ENCODE results near the gene MACROD2. TPM values are rescaled to one million over a fixed set of nuclear protein-coding genes. Genes with fewer than 3 reads are reported as not detected.

Gene MACROD2
- total and polyA plus RNA-seq, 11 donors = 0.54 to 5.4 (median 2.4) TPM

DNA sequence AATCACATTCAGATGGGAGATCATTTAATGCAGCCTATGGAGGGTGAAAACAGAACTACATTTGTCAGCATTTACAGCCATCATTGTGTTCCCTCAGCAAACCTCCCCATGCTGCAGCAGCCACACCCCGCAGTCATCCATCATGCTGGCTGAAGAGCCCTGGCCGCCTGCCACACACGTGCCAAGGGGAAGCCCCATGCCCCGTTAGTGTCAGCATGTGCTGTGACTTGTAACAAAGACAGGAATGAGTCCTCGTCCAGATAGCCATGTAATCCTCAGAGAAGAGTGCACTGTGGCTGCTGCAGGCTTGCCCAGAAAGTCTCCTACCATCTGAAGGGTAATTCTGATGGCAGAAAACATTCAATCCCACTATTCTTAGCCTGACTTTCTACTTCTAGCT is 1480.2 kb downstream of the MACROD2 start:
- intact Hi-C loops (cut with DNase I) = no loop called here
- peak; percentile 37 to 84 (median 62) for ATAC-seq
- H3K36me3 ChIP-seq = no peaks in the 10 kb centered on the region
- no peak for TF ChIP-seq POLR2A (IDR thresholded peaks at IDR 0.05)
- TF ChIP-seq, protein P1, sequence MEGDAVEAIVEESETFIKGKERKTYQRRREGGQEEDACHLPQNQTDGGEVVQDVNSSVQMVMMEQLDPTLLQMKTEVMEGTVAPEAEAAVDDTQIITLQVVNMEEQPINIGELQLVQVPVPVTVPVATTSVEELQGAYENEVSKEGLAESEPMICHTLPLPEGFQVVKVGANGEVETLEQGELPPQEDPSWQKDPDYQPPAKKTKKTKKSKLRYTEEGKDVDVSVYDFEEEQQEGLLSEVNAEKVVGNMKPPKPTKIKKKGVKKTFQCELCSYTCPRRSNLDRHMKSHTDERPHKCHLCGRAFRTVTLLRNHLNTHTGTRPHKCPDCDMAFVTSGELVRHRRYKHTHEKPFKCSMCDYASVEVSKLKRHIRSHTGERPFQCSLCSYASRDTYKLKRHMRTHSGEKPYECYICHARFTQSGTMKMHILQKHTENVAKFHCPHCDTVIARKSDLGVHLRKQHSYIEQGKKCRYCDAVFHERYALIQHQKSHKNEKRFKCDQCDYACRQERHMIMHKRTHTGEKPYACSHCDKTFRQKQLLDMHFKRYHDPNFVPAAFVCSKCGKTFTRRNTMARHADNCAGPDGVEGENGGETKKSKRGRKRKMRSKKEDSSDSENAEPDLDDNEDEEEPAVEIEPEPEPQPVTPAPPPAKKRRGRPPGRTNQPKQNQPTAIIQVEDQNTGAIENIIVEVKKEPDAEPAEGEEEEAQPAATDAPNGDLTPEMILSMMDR (IDR thresholded peaks at IDR 0.05) = no peak
- no peaks in the 10 kb centered on the region for H3K27me3 ChIP-seq
- no peaks in the 10 kb centered on the region for H3K9me3 ChIP-seq
- no peak overlapping the region for H3K4me3 ChIP-seq
- H3K27ac ChIP-seq = no peak overlapping the region
- peak; percentile 21 to 66 (median 29) for DNase-seq
- 10 to 18% (median 15%) methylated on average over 4 to 5 of the region's 5 CpGs for WGBS, 4 donors
- peaks cover 0 to 6% (median 0%) of the 10 kb centered on the region in 12 donors for H3K4me1 ChIP-seq

DNA sequence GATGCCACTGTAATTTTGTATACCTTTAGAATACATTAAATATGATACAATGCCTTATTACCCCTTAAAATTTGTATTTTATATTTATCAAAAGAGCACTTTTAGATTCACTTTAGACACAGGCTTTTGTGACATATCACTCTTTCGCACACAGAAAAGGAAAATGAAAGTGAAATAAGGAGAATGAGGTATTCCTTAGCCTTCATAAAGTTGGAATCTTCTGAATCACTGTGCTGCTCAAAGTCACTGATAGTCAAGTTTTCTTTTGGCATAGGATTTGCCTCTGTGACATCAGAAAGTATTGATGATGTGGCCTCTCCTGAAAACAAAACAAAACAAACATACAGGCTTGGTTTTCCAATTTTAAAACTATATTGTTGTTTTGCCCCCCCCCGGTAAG is 1480.9 kb downstream of the MACROD2 start:
- WGBS, 4 donors = 80 to 84% (median 83%) methylated on average over 2 of the region's 2 CpGs
- intact Hi-C loops (cut with DNase I) = no loop called here
- Histone ChIP-seq H3K27ac (no peak overlapping the region), H3K27me3 (no peaks in the 10 kb centered on the region), H3K9me3 (no peaks in the 10 kb centered on the region), H3K4me1 (peaks cover 0 to 6% (median 0%) of the 10 kb centered on the region in 12 donors), H3K4me3 (no peak overlapping the region), H3K36me3 (no peaks in the 10 kb centered on the region)
- no peak for ATAC-seq
- no peak for DNase-seq
- no peak for TF ChIP-seq POLR2A (IDR thresholded peaks at IDR 0.05)
- TF ChIP-seq, protein P1 (IDR thresholded peaks at IDR 0.05) = no peak

DNA sequence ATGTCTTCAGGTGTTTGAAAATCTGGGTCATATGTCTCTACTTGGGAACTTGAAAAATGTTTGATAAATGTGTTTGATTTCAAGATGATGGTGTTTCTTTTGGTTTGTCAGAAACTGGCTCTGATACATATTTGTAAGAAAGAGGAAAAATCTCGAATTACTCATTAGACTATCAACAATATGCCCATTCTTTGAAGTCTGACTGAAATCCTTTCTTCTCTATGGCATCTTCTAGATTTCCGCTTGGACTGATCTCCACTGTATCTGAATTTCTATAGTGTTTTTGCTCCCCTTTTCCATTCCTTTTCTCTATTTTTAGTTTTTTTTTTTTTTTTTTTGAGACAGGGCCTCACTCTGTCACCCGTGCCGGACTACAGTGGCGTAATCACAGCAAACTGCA is 1481.5 kb downstream of the MACROD2 start:
- H3K36me3 ChIP-seq = no peaks in the 10 kb centered on the region
- H3K4me1 ChIP-seq = peaks cover 0 to 6% (median 0%) of the 10 kb centered on the region in 12 donors
- no peaks in the 10 kb centered on the region for H3K9me3 ChIP-seq
- no peak overlapping the region for H3K27ac ChIP-seq
- TF ChIP-seq, protein P1 (IDR thresholded peaks at IDR 0.05) = no peak
- TF ChIP-seq POLR2A (IDR thresholded peaks at IDR 0.05) = no peak
- intact Hi-C loops (cut with DNase I) = no loop called here
- DNase-seq (no peak), ATAC-seq (no peak)
- no peaks in the 10 kb centered on the region for H3K27me3 ChIP-seq
- WGBS, 4 donors = 83 to 91% (median 87%) methylated on average over 5 of the region's 5 CpGs
- no peak overlapping the region for H3K4me3 ChIP-seq

DNA sequence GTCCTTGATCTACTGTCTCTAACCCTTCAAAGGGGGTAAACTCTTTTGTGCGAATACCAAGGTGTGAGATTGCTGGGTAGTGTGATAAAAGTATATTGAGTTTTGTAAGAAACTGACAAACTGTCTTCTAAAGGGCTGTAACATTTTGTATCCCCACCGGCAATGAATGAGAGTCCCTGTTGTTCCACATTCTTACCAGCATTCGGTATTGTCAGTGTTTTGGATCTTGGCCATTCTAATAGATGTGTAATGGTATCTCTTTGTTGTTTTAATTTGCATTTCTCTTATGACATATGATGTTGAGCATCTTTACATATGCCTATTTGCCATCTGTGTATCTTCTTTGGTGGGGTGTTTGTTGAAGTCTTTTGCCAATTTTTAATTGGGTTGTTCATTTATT is 1487.2 kb downstream of the MACROD2 start:
- no peak for DNase-seq
- intact Hi-C loops (cut with DNase I) = no loop called here
- Histone ChIP-seq H3K27ac (no peak overlapping the region), H3K27me3 (no peaks in the 10 kb centered on the region), H3K36me3 (no peaks in the 10 kb centered on the region), H3K4me1 (no peaks in the 10 kb centered on the region), H3K9me3 (no peaks in the 10 kb centered on the region), H3K4me3 (no peak overlapping the region)
- WGBS, 4 donors = 66 to 75% (median 72%) methylated on average over 3 of the region's 3 CpGs
- TF ChIP-seq, protein P1 (IDR thresholded peaks at IDR 0.05) = no peak
- no peak for TF ChIP-seq POLR2A (IDR thresholded peaks at IDR 0.05)
- no peak for ATAC-seq
